Endothelial cell of umbilical vein (primary cell): Measurements from ENCODE around the gene RAB40C. TPM values are rescaled to one million over a fixed set of nuclear protein-coding genes. Genes with fewer than 3 reads are reported as not detected.

Source experiments
- BruUV-seq: library from RNA; stranded (reverse); fragments of 400-500 nt; replicated peaks from 2 replicates; lab custom pipeline; 2021; lab: Mats Ljungman, UMichigan
- CTCF ChIA-PET: fragments of 300-600, 350-600 bp; sonication (Branson Sonifier 250); formaldehyde crosslinking; loops from one replicate; lab custom pipeline; 2021; ENCODE audit warnings: antibody characterized with exemption, inconsistent platforms; lab: Charles Lee
- POLR2A ChIA-PET: fragments of 300-600, 350-600 bp; sonication (Branson Sonifier 250); formaldehyde crosslinking; loops from one replicate; lab custom pipeline; 2021; ENCODE audit warnings: antibody characterized with exemption, inconsistent platforms; lab: Charles Lee
- DNase-seq: peaks from one replicate; pipeline ENCODE4 v3.0.0-alpha.2; 2011; ENCODE audit warnings: low read depth, low spot score
- FAIRE-seq: peaks from 2 replicates; lab custom pipeline; 2011; peaks lifted over from hg19 to GRCh38; lab: Jason Lieb, UNC
- H2AFZ ChIP-seq: 2 replicates; pipeline ENCODE4 v1.6.0; 2012; ENCODE audit warnings: low read depth, low read length, control low read depth, inconsistent platforms
- H3K27ac ChIP-seq: 2 replicates; pipeline ENCODE4 v1.5.1; 2011; ENCODE audit warnings: low read depth, mild to moderate bottlenecking, control low read depth, low read length, moderate library complexity; ENCODE audit not compliant: insufficient read depth
- H3K27me3 ChIP-seq, 2 experiments: 2 replicates each; pipeline versions ENCODE4 v1.6.0 to v1.6.1; 2011; ENCODE audit warnings: low read length in 2 of 2, mixed read lengths in 1 of 2; ENCODE audit not compliant: control insufficient read depth in 2 of 2, insufficient read depth in 2 of 2
- H3K36me3 ChIP-seq, 2 experiments: 2 replicates in 1 of 2; 3 replicates in 1 of 2; pipeline ENCODE4 v1.5.1; 2011; ENCODE audit warnings: low read length in 2 of 2, mild to moderate bottlenecking in 1 of 2, moderate library complexity in 1 of 2; ENCODE audit not compliant: control insufficient read depth in 2 of 2, insufficient read depth in 2 of 2; ENCODE audit errors: extremely low read depth in 1 of 2
- H3K4me1 ChIP-seq: 3 replicates; pipeline ENCODE4 v1.5.1; 2011; ENCODE audit warnings: mild to moderate bottlenecking, low read length; ENCODE audit not compliant: control insufficient read depth, insufficient read depth; ENCODE audit errors: extremely low read depth
- H3K4me2 ChIP-seq: 2 replicates; pipeline ENCODE4 v1.6.1; 2011; ENCODE audit warnings: low read length, control low read depth, mixed read lengths; ENCODE audit not compliant: insufficient read depth
- H3K4me3 ChIP-seq, 3 experiments: fragments of 200-600 bp in 1 of 3; sonication (generic), shearing (Covaris generic) in 1 of 3; replicated peaks in 1 of 3; 2 replicates each; pipeline ENCODE4 v1.5.1; 2011 to 2016; ENCODE audit warnings: control low read depth in 3 of 3, low read length in 3 of 3, mild to moderate bottlenecking in 2 of 3, inconsistent platforms in 1 of 3, low read depth in 1 of 3, moderate library complexity in 1 of 3; ENCODE audit not compliant: insufficient read depth in 1 of 3
- H3K79me2 ChIP-seq: 2 replicates; pipeline ENCODE4 v1.6.0; 2012; ENCODE audit warnings: low read length, inconsistent platforms; ENCODE audit not compliant: control insufficient read depth, insufficient read depth
- H3K9ac ChIP-seq: replicated peaks from 2 replicates; pipeline ENCODE3; 2011; ENCODE audit warnings: low read length, control low read depth; ENCODE audit not compliant: insufficient read depth; ENCODE audit errors: extremely low read depth
- H3K9me1 ChIP-seq: replicated peaks from 3 replicates; pipeline ENCODE4 v1.6.0; 2011; ENCODE audit warnings: mild to moderate bottlenecking, low read length; ENCODE audit not compliant: control insufficient read depth, insufficient read depth; ENCODE audit errors: extremely low read depth
- H3K9me3 ChIP-seq: replicated peaks from 2 replicates; pipeline ENCODE4 v1.5.1; 2012; ENCODE audit warnings: low read length, inconsistent platforms; ENCODE audit not compliant: control insufficient read depth, insufficient read depth
- H4K20me1 ChIP-seq: replicated peaks from 2 replicates; pipeline ENCODE3; 2011; ENCODE audit warnings: mild to moderate bottlenecking, low read length; ENCODE audit not compliant: control insufficient read depth, insufficient read depth; ENCODE audit errors: extremely low read depth
- CTCF ChIP-seq, 2 donors: IDR thresholded peaks; 1 replicate in 1 of 2; 2 replicates in 1 of 2; pipeline ENCODE4 v1.5.1; 2011; ENCODE audit warnings: low read length in 2 of 2, mild to moderate bottlenecking in 2 of 2, moderate library complexity in 2 of 2, control low read depth in 1 of 2, inconsistent platforms in 1 of 2, low read depth in 1 of 2; ENCODE audit not compliant: insufficient read depth in 1 of 2; ENCODE audit errors: extremely low read depth in 1 of 2
- EZH2 ChIP-seq: IDR thresholded peaks from 2 replicates; pipeline ENCODE4 v1.6.1; 2012; ENCODE audit warnings: borderline replicate concordance, low read depth, mild to moderate bottlenecking, moderate library complexity, low read length, inconsistent platforms; ENCODE audit not compliant: severe bottlenecking
- FOS ChIP-seq: IDR thresholded peaks from 2 replicates; pipeline ENCODE4 v1.6.1; 2011; ENCODE audit warnings: mild to moderate bottlenecking, low read length, moderate library complexity, borderline replicate concordance; ENCODE audit not compliant: insufficient read depth
- GATA2 ChIP-seq: IDR thresholded peaks from 2 replicates; pipeline ENCODE4 v1.7.0; 2011; ENCODE audit warnings: low read depth, mild to moderate bottlenecking, moderate library complexity, mixed read lengths, low read length; ENCODE audit not compliant: insufficient read length, insufficient read depth
- JUN ChIP-seq: IDR thresholded peaks from 2 replicates; pipeline ENCODE4 v1.6.1; 2011; ENCODE audit warnings: borderline replicate concordance, low read depth; ENCODE audit not compliant: insufficient read length, insufficient read depth
- MAX ChIP-seq: IDR thresholded peaks from 2 replicates; pipeline ENCODE4 v1.6.1; 2011; ENCODE audit not compliant: insufficient read depth, insufficient read length
- MYC ChIP-seq: IDR thresholded peaks from one replicate; pipeline ENCODE4 v1.6.1; 2011; ENCODE audit warnings: mild to moderate bottlenecking, low read depth, low read length
- POLR2A ChIP-seq: IDR thresholded peaks from 2 replicates; pipeline ENCODE4 v1.6.1; 2012; ENCODE audit warnings: low read depth, mild to moderate bottlenecking, control low read depth, low read length
- POLR2AphosphoS5 ChIP-seq: IDR thresholded peaks from 2 replicates; pipeline ENCODE4 v1.6.1; 2012; ENCODE audit warnings: low read depth, mild to moderate bottlenecking, control low read depth, low read length, moderate library complexity; ENCODE audit not compliant: insufficient read depth
- dilution Hi-C: fragments of 300-500 bp; cut with MboI; formaldehyde crosslinking; loops from one replicate; pipeline ENCODE4 v1.15.0; 2019; ENCODE audit warnings: low sequenced_read_pairs; ENCODE audit not compliant: extremely low pct_ligation_motif_present
- intact Hi-C: fragments of 100-400 bp; cut with micrococcal nuclease; formaldehyde crosslinking; loops from one replicate; pipeline ENCODE4 v1.10.0; 2022
- polyA plus RNA-seq, 4 experiments: library from polyadenylated mRNA; depleted of rRNA in 3 of 4; stranded (reverse) in 3 of 4; unstranded in 1 of 4; fragments of >200 nt; gene quantifications; 2 replicates each; pipeline versions ENCODE4 v1.2.1 to v1.2.3, GENCODE V29; 2011 to 2012; ENCODE audit warnings: missing spikeins in 1 of 4
- total RNA-seq: library from RNA; stranded (reverse); gene quantifications from 2 replicates; pipeline ENCODE4 v1.2.3, GENCODE V29; 2021

RAB40C gene
- total and polyA plus RNA-seq, 2 donors (not counting 3 experiments of a cell fraction or from before 2014, with no cell fraction given), result 12.4 to 18.8 TPM

DNA sequence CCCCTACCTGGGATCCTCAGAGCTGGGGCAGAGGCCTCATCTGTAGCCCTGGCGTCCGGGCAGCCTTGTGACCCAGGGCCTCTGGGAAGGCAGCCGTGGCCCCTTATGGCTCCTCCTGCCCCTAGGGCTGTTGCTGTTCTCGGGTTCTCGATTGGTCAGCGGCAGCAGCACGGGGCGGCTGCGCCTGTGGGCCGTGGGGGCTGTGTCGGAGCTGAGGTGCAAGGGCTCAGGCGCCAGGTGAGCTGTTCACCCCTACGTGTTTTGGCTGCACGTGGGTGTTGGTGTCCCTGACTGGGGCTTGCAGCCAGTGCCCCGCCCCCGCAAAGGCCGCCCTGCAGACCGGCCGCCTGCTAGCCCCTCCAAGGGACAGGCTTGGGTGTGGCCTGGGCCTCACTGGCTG lies 72.2 kb downstream of the RAB40C start:
- POLR2A ChIA-PET, result no interaction called here

More for the DNA sequence above, 72.2 kb downstream of the RAB40C start:
- Histone ChIP-seq H3K4me2 (no peak overlapping the region), H3K4me1 (no peaks in the 10 kb centered on the region), H4K20me1 (no peaks in the 10 kb centered on the region), H3K9me1 (no peaks in the 10 kb centered on the region), H3K27me3 (no peaks in the 10 kb centered on the region), H3K27ac (no peak overlapping the region), H2AFZ (no peak overlapping the region), H3K9me3 (no peaks in the 10 kb centered on the region), H3K79me2 (no peaks in the 10 kb centered on the region), H3K4me3 (no peak overlapping the region), H3K36me3 (peaks cover 0 to 3% of the 10 kb centered on the region in 2 experiments), H3K9ac (no peak overlapping the region)
- CTCF ChIA-PET, result interaction anchor here (0.7 to 1.4 kb wide), 2 partner anchors 24 to 26 kb away, joined by 3 read pairs; partner anchors contain the start of gene METTL26
- no peak for DNase-seq
- intact Hi-C loops (no loop called here), dilution Hi-C loops (no loop called here)
- no TSS peak for BruUV-seq
- TF ChIP-seq FOS (no peak), MYC (no peak), POLR2A (no peak), GATA2 (no peak), EZH2 (no peak), MAX (no peak), CTCF (IDR thresholded peaks at IDR 0.05; ENCODE audit: extremely low read depth in 1 of 2, insufficient read depth in 1 of 2, low read depth in 1 of 2, low read length in 2 of 2) (no peak), JUN (no peak), POLR2AphosphoS5 (no peak)
- no peak for FAIRE-seq
